ENCODE data around the gene PINLYP.

- no peak for TF ChIP-seq POLR2A (IDR thresholded peaks at IDR 0.05; ENCODE audit: low read length)
- TF ChIP-seq GATA1 (IDR thresholded peaks at IDR 0.05; ENCODE audit: low read depth, low read length) = no peak
Observed at GRCh38 chr19:43631491-43631890, 55.9 kb downstream of the PINLYP start.
